HG03342 (cell line): ENCODE measurements around the gene ZKSCAN3.
A peak's percentile ranks its signal among the peaks of the same experiment; 100 is the strongest.
"Not testable (repeated sequence)": the region's sequence is repeated elsewhere in the genome, so short reads cannot be mapped to it uniquely, and the experiment has no call there.

Source experiments
- ATAC-seq: cut with Tn5 transposase; IDR thresholded peaks from one replicate; pipeline ENCODE4 v1.9.1; 2021; ENCODE audit warnings: mild to moderate bottlenecking, moderate library complexity; ENCODE audit not compliant: unreplicated experiment

Gene ZKSCAN3

DNA sequence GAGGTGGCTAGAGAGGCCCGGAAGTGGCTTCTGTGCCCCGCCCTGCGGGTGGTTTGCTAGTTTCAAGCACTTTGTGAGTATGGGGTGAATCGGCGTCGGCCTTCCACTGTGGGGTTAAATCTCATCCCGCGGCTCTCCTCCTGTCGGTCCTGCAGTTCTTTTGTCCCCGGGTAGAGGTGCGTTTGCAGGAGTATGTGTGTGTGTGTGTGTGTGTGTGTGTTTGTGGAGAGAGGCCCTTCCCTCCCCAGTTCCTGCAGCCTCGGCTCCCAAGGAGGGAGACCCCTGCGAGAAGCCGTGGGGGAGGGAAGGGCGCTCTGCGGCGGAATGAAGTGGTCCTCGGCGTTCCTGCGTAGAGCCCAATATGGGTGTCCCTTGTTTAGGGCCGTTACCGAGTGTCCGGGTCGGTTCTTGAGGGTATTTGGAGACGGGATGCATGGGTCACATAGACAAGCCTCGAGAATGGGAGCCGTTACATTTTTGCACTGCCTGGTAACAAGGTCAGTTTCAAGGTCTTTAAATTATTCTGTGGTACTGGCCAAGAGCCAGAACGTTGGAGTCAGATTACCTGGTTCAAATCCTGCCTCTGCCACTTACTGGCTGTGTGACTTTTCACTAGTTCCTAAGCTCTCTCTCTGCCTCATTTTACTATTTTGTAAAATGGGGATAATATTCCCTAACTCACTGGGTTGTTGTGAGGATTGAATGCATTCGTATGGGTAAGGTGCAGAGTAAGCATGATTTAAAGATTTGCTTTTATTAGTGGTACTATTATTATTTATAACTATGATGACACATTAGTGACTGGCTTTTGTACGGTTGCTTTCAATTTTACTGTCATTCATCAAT lies at the start of gene ZKSCAN3:
TSS of gene ZKSCAN3 (plus strand) at position 56 of the 846 bp plus-strand sequence. CDS start 9,640 bp downstream, outside the sequence.
- ATAC-seq: peak; percentile 88

DNA sequence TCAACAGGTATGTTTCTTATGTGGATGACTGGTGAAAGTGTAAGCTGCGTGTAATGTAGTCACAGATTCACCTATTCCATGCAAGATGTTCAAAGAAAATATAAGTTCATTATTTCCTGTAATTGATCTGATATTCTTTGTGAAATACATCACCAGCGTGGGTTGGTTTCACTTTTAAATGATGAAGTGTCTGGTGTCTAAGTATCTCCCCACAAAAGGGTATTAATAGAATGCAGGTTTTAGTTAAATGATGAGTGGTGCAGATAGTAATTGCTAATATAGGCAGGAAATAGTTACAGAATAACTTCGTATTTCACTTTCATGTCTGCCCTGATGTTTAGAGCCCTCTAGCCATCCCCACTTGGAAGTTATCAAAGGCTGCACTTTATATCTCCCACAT lies 46.2 kb upstream of the ZKSCAN3 start:
- peak; percentile 84 for ATAC-seq

DNA sequence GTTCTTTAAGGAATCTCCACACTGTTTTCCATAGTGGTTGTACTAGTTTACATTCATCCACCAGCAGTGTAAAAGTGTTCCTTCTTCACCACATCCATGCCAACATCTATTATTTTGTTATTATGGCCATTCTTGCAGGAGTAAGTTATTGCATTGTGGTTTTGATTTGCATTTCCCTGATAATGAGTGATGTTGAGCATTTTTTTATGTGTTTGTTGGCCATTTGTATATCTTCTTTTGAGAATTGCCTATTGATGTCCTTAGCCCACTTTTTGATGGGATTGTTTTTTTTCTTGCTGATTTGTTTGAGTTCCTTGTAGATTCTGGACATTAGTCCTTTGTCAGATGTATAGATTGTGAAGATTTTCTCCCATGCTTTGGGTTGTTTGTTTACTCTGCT lies 43.4 kb upstream of the ZKSCAN3 start:
- ATAC-seq: not testable (repeated sequence)

DNA sequence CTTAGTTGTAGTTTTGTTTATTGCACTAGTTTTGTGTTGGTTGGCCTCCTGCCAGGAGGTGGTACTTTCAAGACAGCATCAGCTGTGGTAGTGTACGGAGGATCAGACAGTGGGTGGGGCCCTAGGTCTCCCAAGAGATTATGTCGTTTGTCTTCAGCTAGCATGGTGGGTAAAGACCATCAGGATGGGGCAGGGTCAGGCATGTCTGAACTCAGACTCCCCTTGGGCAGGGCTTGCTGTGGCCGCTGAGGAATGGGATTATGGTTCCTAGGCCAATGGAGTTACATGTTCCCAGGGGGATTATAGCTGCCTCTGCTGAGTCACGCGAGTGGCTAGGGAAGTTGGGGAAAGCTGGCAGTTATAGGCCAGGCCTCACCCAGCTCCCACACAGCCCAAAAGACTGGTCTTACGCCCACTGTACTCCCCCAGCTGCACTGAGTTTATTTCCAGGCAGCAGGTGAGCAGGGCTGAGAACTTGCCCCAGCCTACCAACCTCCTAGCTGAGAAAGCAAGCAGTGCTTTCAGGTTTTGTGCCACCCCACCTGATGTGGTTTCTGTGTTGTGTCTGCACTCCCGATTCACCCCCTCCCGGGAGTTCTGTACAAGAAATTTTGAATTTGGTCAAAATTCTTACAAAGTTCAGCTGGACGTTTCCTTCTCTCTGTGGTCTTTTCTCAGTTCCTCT lies 38.5 kb upstream of the ZKSCAN3 start:
- no peak for ATAC-seq

DNA sequence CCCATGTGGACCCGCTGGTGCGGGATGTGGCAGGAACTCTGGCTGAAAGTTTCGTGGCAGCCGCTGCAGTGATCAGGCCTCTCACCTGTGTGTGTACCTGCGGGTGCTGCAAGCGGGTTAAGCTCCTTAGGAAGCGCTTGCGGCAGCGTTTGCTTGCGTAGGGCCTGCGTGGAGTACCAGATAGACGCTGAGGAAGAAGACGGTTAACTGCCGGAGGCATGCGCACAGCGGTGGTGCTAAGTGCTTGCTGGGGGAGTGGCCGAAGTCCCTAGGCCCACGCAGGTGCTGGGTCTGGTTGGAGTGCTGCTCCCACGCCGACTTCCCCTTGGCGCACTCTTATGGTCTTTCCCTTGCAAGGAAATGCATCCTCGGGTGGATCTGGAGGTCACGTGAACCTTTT lies 36.8 kb upstream of the ZKSCAN3 start:
- no peak for ATAC-seq

DNA sequence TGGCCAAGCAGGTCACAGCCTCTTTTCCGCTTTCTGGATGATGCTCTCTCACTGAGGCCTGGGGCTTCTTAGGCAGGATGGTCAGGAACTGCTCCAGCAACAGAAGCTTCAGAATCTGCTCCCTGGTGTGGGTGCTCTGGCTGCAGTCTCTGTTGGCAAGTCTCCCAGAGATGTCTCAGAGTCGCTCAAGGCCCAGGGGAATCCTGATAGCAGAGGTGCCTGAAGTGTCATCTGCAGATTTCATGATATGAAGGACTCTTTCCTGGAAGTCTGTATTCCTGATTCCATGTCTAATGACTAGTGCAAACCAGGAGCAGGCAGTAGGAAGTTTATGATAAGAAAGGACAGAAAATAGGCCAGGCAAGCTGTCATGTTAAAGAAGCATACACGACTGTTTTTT lies 34.1 kb upstream of the ZKSCAN3 start:
- ATAC-seq: no peak

DNA sequence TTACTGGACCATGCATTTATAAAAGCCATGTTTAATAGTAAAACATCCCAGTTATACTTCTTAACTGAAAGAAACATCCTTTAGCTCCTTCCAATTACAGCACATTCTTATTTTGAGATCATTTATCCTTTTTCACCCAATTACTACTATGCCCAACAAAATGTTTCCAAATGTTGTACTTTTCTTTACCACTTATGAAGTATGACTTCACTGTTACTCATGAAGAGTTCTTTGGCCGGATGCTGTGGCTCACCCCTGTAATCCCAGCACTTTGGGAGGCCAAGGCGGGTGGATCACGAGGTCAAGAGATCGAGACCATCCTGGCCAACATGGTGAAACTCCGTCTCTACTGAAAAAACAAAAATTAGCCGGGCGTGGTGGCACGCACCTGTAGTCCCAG lies 31.9 kb upstream of the ZKSCAN3 start:
- not testable (repeated sequence) for ATAC-seq

DNA sequence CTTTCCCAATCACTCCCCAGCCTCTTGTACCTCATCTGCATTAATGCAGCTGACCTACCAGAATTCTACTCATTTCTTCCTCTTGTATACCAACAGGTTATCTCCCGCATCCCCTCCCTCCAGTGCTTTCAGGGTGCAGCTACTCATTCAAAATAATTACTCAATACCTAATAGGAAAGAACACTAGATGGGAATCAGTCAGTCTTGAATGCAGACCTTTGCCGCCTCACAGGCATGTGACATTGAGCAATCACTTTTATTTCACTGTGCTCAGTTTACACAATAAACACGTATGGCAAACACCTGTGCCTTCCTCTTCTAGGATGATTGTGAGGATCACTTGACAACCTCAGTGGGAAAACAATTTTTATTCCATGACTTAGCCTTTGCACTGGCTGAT lies 27.1 kb upstream of the ZKSCAN3 start:
- no peak for ATAC-seq

DNA sequence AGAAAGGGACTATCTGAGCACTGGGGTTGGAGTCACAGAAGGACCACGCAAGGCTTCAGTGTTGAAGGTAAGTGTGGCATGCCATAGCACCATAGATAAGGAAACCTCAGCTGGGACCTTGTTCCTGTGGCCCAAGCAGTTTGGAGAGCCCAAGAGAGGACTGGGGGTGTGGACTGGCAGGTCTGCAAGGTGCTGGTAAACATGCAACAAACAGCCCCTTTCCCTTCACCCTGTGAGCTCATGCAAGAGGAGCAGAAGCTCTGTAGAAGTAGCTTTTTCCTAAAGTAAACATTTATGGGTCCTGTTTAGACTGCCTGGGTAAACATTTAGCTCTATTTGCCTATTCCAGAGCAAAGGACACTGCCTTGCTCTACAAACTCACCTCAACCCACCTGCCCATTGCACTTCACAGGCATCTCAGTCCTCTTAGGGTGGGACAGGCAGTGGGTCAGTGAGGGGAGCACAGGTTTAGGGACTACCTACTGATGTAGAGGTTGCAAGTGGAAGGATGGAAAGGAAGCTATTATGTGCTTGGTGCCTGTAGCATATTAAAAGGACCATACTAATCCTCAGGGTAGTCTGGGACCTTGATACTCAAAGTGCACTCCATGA lies 25.8 kb upstream of the ZKSCAN3 start:
- ATAC-seq: no peak

DNA sequence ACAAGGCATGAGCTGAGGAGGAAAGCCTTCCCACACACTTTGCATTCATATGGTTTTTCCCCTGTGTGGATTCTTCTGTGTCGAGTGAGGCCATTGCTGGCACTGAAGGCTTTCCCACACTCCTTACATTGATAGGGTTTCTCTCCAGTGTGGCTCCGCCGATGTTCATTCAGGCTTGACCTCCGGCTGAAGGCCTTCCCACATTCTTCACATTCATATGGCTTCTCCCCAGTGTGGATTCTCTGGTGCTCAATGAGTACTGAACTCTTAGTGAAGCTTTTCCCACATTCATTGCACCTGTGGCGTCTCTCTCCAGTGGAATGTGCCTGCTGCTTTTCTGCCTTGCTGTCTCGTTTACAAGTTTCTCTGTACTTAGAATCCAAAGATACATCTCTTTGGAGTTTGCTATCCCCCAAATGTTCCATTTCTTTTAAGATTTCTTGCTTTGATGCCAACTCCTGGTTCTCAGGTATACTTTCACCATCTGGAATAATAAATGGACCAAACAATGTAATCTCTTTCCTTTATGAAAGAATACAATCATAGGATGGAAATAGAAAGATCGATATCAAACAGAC lies 23.3 kb upstream of the ZKSCAN3 start:
- ATAC-seq: no peak

DNA sequence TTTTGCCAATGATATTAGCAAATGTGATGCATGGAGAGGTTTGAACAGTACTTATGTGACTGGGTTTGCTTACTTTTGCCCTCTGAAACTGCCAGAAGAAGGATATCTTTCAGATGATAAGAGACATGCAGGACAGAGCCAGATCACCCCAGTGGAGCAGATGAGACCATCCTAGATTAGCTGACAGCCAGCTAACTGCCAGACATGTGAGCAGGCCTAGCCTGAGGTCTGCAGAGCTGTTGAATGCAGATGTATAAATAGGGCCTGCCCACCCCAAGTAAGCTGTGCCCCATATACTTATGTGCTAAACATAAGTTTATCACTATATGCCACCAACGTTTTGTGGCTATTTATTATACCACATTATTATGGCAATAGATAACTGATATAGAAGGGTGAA lies 19.7 kb upstream of the ZKSCAN3 start:
- ATAC-seq: no peak

DNA sequence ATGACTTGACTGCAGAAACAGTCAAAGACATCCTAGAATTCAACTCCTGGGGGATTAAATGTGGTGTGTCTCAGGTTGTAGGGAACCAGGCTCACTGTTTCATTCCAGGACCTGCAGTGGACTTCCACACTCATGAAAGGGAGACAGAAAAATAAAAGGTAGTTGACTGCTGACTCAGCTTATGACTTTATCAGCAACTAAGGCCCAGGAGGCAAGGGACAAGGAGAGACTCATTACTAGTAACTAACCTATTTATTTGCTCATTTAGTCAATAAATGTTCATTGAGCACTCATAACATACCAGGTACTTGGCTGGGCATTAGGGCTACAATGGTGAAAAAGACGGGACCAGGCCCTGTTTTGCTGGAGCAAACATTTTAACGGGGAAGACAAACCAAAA lies 16.7 kb upstream of the ZKSCAN3 start:
- ATAC-seq: no peak

DNA sequence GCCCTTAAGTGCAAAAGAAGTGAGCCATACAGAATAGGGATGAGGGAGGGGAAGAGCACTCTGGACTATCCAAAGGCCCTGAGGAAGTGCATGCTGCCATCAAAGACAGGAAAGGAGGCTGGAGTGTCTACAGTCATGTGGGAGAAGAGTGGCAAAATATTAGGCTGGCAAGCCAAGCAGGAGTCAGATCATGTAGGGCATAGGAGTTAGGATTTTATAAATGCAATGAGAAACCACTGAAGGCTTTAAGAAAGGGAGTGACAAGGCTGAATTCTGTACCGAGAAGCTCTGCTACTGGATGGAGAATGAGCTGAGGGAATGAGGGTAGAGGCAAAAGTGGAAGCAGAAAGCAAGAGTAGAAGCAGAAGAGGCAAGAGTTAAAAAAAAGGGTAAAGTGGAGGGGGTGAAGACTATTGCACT lies 16.1 kb upstream of the ZKSCAN3 start:
- no peak for ATAC-seq

DNA sequence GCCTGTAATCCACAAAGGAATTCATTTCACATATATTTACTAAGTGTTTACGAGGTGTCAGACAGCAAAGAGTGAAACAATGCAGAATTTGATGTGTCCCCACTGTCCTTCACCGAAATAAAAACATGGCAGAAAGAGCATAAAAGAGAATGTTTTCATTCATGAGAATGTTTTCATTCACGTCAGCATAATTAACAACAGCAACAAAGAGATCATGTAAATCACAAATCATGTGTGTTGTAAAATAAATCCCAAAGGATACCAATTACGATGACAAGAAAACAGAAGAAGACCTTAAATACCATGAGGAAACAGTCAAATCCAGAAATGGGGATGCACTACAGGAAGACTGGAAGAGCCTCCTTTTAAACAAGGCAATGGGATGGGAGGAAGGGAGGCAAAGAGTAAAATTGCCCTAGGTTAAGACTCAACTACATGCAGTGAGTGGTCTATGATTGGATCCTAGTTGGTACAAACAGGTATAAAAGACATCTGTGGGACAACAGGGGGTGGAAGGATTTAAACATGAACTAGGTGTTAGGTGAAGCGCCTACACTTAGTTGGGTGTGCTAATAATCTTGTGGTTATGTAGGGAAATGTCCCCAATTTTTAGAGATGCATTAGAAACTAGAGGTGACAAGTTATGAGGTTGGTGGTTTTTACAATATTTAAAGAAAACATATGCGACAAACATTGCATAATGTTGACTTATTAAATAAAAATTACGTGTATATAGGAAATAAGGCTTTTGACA lies 15.3 kb upstream of the ZKSCAN3 start:
- no peak for ATAC-seq

DNA sequence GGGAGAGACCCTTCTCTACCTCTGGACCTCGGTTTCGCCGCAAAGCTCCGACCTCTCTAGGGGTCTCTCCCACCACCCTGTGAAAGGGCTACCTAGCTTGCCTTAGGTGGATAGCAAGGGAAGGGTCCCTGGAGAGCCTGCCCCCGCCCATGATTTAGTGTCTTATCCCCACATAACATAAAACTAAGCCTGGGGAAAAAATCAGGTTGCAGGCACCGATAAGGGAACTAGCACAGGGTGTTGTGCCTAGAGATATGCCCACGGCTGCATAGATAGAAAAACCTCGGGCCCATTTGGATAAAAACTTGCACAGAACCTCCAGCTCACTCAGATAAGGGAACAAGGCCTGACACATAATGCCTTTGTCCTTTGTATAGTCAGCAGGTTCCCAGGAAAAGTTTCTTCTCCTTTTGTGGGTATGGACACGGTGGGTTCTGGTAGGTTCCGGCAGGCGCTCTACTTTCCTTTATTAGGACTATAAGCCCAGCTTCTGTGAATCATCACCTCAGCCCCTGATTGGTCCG lies 14.6 kb upstream of the ZKSCAN3 start:
- no peak for ATAC-seq

DNA sequence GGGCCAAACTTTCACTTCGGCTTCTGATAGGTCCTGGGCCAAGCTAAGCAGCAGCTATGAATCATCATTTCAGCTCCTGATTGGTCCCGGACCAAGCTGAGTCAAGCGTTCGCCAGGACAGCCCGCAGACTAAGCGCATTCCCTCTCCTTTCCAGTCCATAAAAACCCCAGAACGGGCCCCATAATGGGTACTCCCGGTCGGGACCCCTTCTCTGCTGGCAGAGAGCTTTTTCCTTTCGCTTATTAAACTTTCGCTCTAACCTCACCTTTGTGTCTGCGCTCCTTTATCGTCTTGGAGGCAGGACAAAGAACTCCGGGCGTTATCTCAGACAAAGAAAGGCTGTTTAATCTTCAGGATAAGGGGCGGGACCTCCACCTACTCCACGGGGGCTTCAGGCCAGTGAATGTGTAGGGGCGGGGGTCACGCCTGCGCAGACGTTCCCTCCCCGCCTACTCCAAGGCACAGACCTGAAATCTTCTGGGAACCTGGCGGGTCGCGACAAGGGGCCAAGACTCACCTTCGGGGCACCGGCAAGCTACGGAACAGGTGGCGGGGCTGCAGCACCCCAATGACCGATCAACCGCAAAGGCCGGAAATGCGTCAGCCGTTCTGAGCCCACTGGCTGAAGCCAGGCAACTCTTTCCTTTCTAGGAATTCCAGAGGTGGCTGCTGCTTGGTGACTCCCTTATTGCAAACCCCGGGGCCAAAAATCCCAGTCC lies 14.0 kb upstream of the ZKSCAN3 start, which contains the start of gene ZSCAN31:
TSS of gene ZSCAN31 (minus strand) at position 585 of the 720 bp plus-strand sequence. CDS start 6,465 bp downstream, outside the sequence.
- peak; percentile 81 for ATAC-seq

DNA sequence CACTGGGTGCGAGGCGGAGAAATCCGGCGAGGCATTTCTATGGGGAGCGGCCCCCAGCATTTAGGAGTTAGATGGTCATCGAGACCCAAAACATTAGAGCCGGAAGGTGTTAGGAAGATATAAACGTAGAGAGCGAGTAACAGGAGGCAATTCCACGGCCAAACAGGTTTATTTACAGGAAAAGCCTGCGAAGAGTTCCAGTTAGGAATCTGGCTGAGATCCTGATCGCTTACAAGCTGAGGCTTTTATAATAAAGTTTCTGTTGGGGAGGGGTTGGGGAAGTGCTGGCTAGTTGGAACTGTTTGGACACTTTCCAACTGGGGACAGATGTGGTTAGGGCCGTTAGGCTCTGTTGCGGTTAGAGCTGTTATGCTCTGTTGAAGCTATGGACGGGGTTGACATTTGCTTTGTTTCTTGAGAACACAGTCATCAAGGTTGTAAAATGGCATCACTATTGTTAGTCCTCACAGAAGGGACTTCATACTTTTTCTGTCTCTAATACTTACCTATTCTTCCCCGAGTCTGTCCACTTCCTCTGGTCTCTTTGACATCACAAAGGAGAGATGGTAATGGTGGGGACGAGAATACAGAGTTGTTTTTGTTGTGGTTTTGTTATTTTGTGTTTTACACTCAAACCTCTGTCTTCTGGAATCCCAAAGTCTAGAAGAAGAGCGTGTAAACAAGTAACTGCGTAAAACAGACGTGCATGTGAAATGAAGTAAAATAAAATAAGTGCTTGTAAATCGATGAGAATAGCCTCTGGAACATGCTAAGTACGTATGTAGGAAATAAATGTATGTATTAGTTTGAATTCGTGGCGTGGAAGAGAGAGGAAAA lies 13.2 kb upstream of the ZKSCAN3 start:
- ATAC-seq: no peak

DNA sequence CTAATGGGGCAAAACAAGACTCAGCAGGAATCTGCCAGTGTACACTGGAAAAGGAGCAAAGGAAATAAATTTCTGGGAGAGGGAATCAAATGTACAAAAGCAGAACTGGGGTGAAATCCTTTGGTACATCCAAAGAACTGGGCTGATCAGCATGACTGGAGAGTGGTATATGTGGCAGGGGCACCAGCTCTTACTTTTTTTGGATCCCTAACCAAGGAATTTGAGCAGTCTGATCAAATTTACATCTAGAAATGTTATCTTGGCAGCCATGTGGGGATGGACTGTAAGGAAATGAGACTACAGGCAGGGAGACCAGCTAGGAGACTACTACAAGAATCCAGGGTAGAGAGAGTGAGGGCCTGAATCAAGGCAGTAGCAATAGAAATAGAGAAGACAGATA lies 12.6 kb upstream of the ZKSCAN3 start:
- ATAC-seq: no peak
